Superior temporal gyrus (tissue), 1 donor: ENCODE measurements around the gene CCNYL1.
A peak's percentile ranks its signal among the peaks of the same experiment; 100 is the strongest.
"Not testable (repeated sequence)": the region's sequence is repeated elsewhere in the genome, so short reads cannot be mapped to it uniquely, and the experiment has no call there.

Experiments used
- DNase-seq: peaks from one replicate; pipeline ENCODE4 v3.0.0-alpha.2; 2016; ENCODE audit errors: extremely low spot score

Gene CCNYL1

GRCh38 chr2:207697411-207697810, 14.0 kb upstream of the CCNYL1 start:
- no peak for DNase-seq

DNA sequence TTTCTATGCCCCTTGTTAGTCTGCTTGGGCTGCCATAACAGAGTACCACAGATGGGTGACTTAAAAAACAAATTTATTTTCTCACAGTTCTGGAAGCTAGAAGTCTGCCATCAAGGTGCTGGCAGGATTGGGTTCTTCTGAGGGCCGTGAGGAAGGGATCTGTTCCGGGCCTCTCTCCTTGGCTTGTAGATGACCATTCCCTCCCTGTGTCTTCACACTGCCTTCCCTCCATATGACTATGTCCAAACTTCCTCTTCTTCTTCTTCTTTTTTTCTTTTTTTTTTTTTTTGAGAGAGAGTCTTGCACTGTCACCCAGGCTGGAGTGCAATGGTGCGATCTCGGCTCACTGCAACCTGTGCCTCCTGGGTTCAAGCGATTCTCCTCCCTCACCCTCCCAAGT, 13.1 kb upstream of the CCNYL1 start:
- DNase-seq = no peak

DNA sequence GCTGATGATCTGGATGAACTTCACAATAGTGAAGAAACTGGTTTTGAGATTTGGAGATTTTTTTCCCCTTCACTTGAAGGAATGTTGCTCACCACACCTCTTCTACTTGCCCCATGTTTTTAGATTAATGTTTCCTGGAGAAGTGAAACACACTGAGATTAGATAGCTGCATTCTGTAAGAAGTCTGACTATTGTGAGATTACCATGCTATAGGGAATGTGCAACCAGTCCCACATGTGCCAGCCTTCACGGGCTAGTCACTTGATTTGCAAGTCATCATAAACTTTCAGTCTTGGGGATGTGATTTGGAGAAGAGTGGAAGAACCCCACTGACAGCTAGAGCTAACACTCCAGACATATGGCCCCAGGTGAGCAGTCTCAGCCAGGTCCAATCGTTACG, 7.4 kb upstream of the CCNYL1 start:
- DNase-seq = no peak

DNA sequence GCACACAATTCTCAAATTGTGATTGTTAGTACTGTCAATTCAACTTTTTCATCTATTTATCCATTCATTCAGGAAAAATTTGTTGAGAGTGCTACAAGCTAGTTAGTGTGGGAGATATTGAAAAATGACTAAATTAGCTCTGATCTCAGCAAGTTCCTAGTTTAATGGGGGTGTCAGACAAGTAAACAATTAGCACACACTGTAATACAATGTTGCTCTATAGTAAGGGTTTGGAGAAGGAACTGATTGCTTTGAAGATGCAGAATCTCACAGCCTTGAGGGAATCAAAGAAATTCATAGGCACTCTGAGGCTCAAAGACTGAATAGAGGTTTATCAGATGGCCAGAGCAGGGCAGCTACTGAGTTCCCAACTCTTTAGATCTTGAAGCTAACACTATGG, 6.8 kb upstream of the CCNYL1 start:
- DNase-seq = no peak

- no peak for DNase-seq
Observed at GRCh38 chr2:207706936-207707860, 4.2 kb upstream of the CCNYL1 start.

- no peak for DNase-seq
Observed at GRCh38 chr2:207711750-207712530, 500 bp downstream of the CCNYL1 start.

GRCh38 chr2:207716056-207716455, 4.6 kb downstream of the CCNYL1 start:
- peak; percentile 7 for DNase-seq

- DNase-seq = no peak
Observed at GRCh38 chr2:207718521-207718920, 7.1 kb downstream of the CCNYL1 start.

DNA sequence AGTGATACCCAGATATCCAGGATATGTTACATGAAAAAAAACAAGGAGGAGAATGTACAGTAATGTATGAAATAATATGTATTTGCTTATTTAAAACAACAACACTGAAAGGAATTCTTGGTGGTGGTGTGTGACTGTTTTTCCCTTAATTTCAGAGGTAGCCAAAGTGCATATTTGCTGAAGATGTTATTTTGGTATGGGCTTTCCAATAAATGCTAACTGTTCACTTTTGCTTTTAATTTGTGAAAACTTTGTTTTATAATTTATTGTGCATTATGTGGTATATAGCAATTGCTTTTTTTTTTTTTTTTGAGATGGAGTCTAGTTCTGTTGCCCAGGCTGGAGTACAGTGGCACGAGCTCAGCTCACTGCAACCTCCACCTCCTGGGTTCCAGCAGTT, 7.6 kb downstream of the CCNYL1 start:
- DNase-seq = no peak

DNA sequence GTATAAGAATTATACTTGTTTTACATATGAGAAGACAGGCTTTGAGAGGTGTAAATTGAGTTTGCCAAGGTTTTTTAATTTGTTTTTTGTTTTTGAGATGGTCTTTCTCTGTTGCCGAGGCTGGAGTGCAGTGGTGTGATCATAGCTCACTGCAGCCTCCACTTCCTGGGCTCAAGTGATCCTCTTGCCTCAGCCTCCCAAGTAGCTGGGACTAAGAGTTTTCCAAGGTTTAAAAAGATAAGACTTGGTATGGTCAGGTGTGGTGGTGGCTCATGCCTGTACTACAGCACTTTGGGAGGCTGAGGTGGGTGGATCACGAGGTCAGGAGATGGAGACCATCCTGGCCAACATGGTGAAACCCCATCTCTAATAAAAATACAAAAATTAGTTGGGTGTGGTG, 8.2 kb downstream of the CCNYL1 start:
- DNase-seq = not testable (repeated sequence)

- no peak for DNase-seq
Observed at GRCh38 chr2:207720517-207721187, 9.2 kb downstream of the CCNYL1 start.

- DNase-seq = no peak
Observed at GRCh38 chr2:207722773-207723424, 11.5 kb downstream of the CCNYL1 start.

DNA sequence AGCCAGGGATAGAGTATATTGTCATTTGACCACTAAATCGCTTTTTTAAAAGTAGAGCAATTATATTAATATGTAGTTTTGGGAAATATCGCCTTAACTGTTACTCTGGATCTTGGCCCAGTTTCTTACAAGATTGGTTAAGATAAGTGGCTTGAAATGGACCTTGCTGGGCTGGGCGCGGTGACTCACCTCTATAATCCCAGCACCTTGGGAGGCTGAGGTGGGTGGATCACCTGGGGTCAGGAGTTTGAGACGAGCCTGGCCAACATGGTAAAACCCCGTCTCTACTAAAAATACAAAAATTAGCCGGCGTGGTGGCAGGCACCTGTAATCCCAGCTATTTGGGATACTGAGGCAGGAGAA, 12.0 kb downstream of the CCNYL1 start:
- DNase-seq = not testable (repeated sequence)

- DNase-seq = peak; percentile 56
Observed at GRCh38 chr2:207724113-207724512, 12.7 kb downstream of the CCNYL1 start.

GRCh38 chr2:207725873-207726578, 14.6 kb downstream of the CCNYL1 start:
- DNase-seq = no peak

DNA sequence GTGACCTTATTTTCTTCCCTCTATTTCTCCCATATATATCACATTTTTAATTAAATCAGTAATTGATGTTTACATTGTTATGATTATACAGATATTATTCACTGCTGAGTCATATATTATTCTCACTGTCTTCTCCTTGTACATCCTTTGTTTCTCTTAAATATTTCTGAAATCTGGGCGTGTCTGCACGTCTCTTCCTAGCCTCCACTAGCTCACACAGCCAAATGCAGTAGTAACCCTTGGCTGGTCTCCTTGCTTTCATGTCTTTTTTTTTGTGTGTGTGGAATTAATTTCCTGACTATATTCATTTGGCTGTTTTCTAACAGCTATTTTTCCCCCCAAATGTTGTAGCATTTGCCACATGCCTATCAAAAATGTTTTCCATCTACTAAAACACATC, 15.8 kb downstream of the CCNYL1 start:
- DNase-seq = no peak

DNA sequence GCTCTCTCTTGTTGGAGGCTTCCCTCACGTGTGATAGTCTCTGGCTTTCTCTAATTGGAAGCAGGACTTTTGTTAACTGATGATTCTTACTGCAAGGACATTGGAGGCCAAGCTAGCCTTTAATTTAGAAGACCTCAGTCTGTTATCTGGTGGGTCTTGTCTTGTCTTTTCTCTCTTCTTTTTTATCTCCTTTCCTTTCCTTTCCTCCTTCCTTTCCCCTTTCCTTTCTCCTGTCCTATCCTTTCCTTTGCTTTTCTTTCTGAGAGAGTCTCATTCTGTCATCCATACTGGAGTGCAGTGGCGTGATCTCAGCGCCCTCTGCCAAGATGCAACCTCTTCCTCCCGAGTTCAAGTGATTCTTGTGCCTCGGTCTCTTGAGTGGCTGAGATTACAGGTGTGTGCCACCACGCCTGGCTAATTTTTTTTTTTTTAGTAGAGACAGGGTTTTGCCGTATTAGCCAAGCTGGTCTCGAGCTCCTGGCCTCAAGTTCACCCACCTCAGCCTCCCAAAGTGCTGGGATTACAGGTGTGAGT, 18.1 kb downstream of the CCNYL1 start:
- no peak for DNase-seq

DNA sequence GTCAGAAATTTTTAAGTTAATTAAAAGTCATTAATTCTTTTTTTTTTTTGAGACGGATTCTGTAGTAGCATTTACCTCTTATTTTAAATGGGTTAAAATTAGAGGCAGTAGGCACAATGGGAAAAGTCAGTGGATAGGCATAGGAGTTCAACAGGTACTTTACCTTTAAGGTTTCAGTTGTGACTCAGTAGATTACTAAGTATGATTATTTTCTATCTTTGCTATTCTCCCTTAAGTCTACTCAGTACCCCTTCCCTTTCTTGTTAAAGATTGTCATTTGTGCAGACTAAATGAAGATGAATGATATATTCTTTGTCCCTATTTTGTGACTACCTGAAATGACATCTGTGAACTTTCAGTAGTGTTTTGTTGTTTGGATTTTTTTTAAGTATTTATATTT, 19.7 kb downstream of the CCNYL1 start:
- no peak for DNase-seq

DNA sequence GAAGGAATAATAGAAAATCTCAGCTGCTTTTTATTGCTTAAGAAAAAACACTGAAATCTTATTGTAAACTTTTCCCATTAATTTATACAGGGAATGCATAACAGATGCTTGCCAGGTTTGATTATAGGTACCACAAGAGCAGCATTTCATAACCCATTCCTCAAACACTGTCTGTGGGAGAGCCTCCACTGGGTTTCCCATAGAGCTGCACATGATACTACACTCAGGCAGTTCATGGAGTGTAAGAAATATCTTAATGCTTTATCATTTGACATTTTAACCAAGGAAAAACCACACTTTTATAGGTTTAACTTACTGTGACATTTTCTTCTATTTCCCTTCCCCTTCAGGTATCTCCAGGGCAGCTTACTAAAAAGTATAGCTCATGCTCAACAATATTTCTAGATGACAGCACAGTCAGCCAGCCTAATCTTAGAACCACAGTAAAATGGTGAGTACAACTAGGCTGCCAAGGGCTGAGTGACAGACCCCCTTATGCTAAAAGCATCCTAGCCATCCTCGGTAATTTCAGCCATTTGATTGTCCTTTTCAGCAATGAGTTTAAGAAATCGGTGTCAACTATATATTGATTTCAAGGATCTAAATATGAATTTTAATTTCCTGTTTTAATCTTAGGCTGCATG, 22.3 kb downstream of the CCNYL1 start:
- no peak for DNase-seq

DNA sequence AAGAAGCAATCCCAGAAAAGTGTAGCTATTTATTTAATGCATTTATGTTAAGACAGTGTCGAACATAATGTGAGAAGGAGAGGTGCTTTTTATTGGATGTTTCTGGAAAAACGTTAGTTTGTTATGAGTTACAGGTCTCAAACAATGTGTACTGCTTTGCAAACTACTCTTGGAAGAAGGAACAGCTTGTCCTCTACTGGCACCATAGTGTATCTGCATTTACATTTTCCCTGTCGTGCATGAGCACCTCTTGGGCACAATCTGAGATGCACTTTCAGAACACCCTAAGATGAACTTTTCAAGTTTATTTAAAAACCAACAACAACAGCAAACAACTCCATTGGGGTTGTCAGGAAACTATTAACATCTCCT, 22.8 kb downstream of the CCNYL1 start:
- peak; percentile 73 for DNase-seq
